Mesenchymal stem cell (in vitro differentiated cells and primary cell): ENCODE results near the gene RMRP.
"Not testable (repeated sequence)": the region's sequence is repeated elsewhere in the genome, so short reads cannot be mapped to it uniquely, and the experiment has no call there.

Experiments used
- DNase-seq: peaks from one replicate; pipeline ENCODE4 v3.0.0-alpha.2; 2013
- H2AFZ ChIP-seq: one replicate; pipeline ENCODE4 v1.6.1; 2013; ENCODE audit warnings: low read depth, mild to moderate bottlenecking, control low read depth, inconsistent platforms, low read length, moderate library complexity
- H2AK5ac ChIP-seq: 2 replicates; pipeline ENCODE4 v1.6.1; 2013; ENCODE audit warnings: low read length, moderate library complexity, mild to moderate bottlenecking, inconsistent platforms; ENCODE audit not compliant: severe bottlenecking
- H2BK120ac ChIP-seq: one replicate; pipeline ENCODE4 v1.6.1; 2013; ENCODE audit warnings: low read depth, mild to moderate bottlenecking, inconsistent platforms, low read length, moderate library complexity
- H2BK12ac ChIP-seq, 2 experiments: one replicate each; pipeline ENCODE4 v1.6.1; 2013; ENCODE audit warnings: inconsistent platforms in 2 of 2, low read length in 2 of 2, mild to moderate bottlenecking in 2 of 2, moderate library complexity in 2 of 2, control low read depth in 1 of 2
- H2BK15ac ChIP-seq: one replicate; pipeline ENCODE4 v1.6.1; 2013; ENCODE audit warnings: mild to moderate bottlenecking, low read depth, inconsistent platforms; ENCODE audit not compliant: poor library complexity, severe bottlenecking
- H2BK5ac ChIP-seq: 2 replicates; pipeline ENCODE4 v1.6.1; 2013; ENCODE audit warnings: low read depth, mild to moderate bottlenecking, low read length, control low read depth, inconsistent platforms; ENCODE audit not compliant: poor library complexity, severe bottlenecking
- H3K14ac ChIP-seq, 2 experiments: one replicate each; pipeline ENCODE4 v1.6.1; 2013; ENCODE audit warnings: inconsistent platforms in 2 of 2, low read length in 2 of 2, control low read depth in 1 of 2, mild to moderate bottlenecking in 1 of 2, moderate library complexity in 1 of 2
- H3K18ac ChIP-seq, 2 experiments: one replicate each; pipeline ENCODE4 v1.6.1; 2013; ENCODE audit warnings: inconsistent platforms in 2 of 2, low read length in 2 of 2, control low read depth in 1 of 2, low read depth in 1 of 2, mild to moderate bottlenecking in 1 of 2
- H3K23ac ChIP-seq, 2 experiments: one replicate each; pipeline ENCODE4 v1.6.1; 2013; ENCODE audit warnings: inconsistent platforms in 2 of 2, low read length in 2 of 2, mild to moderate bottlenecking in 2 of 2, moderate library complexity in 2 of 2, control low read depth in 1 of 2
- H3K27ac ChIP-seq: 2 replicates; pipeline ENCODE4 v1.5.1; 2013; ENCODE audit warnings: mild to moderate bottlenecking, moderate library complexity, low read length, control low read depth, inconsistent platforms; ENCODE audit not compliant: poor library complexity, severe bottlenecking
- H3K27me3 ChIP-seq, 2 experiments: 2 replicates each; pipeline versions ENCODE4 v1.6.1 to v1.7.0; 2013; ENCODE audit warnings: low read length in 2 of 2, mild to moderate bottlenecking in 2 of 2, moderate library complexity in 2 of 2, control low read depth in 1 of 2, inconsistent platforms in 1 of 2; ENCODE audit not compliant: control insufficient read depth in 1 of 2, insufficient read depth in 1 of 2
- H3K36me3 ChIP-seq, 2 experiments: 2 replicates each; pipeline versions ENCODE4 v1.6.1 to v1.7.0; 2013; ENCODE audit warnings: low read length in 2 of 2, control low read depth in 1 of 2, inconsistent platforms in 1 of 2, low read depth in 1 of 2, mild to moderate bottlenecking in 1 of 2; ENCODE audit not compliant: insufficient read depth in 2 of 2, control insufficient read depth in 1 of 2
- H3K4ac ChIP-seq, 2 experiments: one replicate each; pipeline ENCODE4 v1.6.1; 2013; ENCODE audit warnings: inconsistent platforms in 2 of 2, low read length in 2 of 2, mild to moderate bottlenecking in 2 of 2, moderate library complexity in 2 of 2, control low read depth in 1 of 2, low read depth in 1 of 2
- H3K4me1 ChIP-seq: 2 replicates; pipeline ENCODE4 v1.6.1; 2013; ENCODE audit warnings: low read depth, low read length, control low read depth; ENCODE audit not compliant: control insufficient read depth, insufficient read depth
- H3K4me2 ChIP-seq: 2 replicates; pipeline ENCODE4 v1.6.1; 2013; ENCODE audit warnings: low read length, mild to moderate bottlenecking, inconsistent platforms; ENCODE audit not compliant: poor library complexity, severe bottlenecking
- H3K4me3 ChIP-seq, 2 experiments: 2 replicates each; pipeline versions ENCODE4 v1.5.1 to v1.7.0; 2013; ENCODE audit warnings: low read length in 2 of 2, mild to moderate bottlenecking in 2 of 2, control low read depth in 1 of 2, low read depth in 1 of 2; ENCODE audit not compliant: insufficient read depth in 1 of 2
- H3K79me1 ChIP-seq: replicated peaks from 2 replicates; pipeline ENCODE4 v1.6.1; 2013; ENCODE audit warnings: mild to moderate bottlenecking, control low read depth, low read length, inconsistent platforms; ENCODE audit not compliant: poor library complexity, severe bottlenecking
- H3K9ac ChIP-seq: 2 replicates; pipeline ENCODE4 v1.7.0; 2013; ENCODE audit warnings: mild to moderate bottlenecking, low read length, moderate library complexity
- H3K9me3 ChIP-seq: 2 replicates; pipeline ENCODE4 v1.7.0; 2013; ENCODE audit warnings: mild to moderate bottlenecking, low read length; ENCODE audit not compliant: control insufficient read depth
- H4K8ac ChIP-seq: one replicate; pipeline ENCODE4 v1.6.1; 2013; ENCODE audit warnings: inconsistent platforms, mild to moderate bottlenecking, low read length, moderate library complexity
- H4K91ac ChIP-seq: one replicate; pipeline ENCODE4 v1.6.1; 2013; ENCODE audit warnings: mild to moderate bottlenecking, low read length, inconsistent platforms
- WGBS: methylation state at CpG from one replicate; pipeline ENCODE4 v1.1.7; 2013; ENCODE audit warnings: mixed read lengths; 5-methylcytosine and 5-hydroxymethylcytosine counted together

Gene RMRP

DNA sequence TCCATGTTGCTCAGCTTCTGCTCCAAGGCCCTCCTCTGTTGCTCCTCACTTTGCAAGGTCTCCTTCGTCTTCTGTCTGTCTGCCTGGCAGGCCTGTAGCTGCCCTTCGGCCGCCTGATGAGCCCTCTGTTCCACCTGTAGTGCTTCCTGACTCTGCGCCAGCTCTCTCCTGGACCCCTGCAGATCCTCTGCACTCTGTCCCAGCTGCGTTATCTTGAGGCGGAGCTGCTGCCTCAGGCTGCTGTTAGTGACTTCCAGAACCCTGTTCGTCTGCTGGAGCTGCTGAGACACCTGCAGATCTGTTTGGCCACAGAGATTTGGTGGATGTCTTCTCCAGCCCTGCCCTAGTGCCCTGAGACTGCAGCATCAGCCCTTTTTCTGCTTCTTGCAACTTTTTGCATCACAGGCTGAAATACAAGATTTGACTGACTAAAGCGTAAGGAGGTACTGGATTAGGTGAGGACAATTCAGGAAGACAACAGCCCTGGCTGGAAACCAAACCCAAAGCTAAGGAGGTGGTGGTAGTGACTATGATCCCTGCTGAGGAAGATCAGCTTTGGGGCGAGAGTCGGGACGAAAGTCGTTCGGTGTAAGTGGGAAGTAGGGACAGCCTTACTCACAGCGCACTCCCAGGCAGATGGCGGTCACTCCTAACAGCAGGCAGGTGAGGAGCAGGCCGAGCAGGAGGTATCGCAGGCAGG is 41.7 kb downstream of the RMRP start:
- Histone ChIP-seq H3K23ac (no peak overlapping the region), H3K27me3 (peaks cover 0 to 58% of the 10 kb centered on the region in 2 experiments), H2AFZ (no peak overlapping the region), H2BK15ac (no peak overlapping the region), H4K8ac (no peak overlapping the region), H2AK5ac (no peak overlapping the region), H3K9me3 (no peaks in the 10 kb centered on the region), H2BK5ac (no peak overlapping the region), H2BK120ac (no peak overlapping the region), H3K14ac (no peak overlapping the region), H3K4me1 (peaks cover 7% of the 10 kb centered on the region), H3K4me2 (no peak overlapping the region), H2BK12ac (no peak overlapping the region), H3K79me1 (no peaks in the 10 kb centered on the region), H3K4me3 (peak overlapping the region in 1 of 2 experiments; percentile 76), H3K36me3 (peaks cover 0 to 3% of the 10 kb centered on the region in 2 experiments), H3K4ac (no peak overlapping the region), H3K18ac (no peak overlapping the region), H3K9ac (peak overlapping the region; percentile 89), H3K27ac (no peak overlapping the region), H4K91ac (no peak overlapping the region)
- DNase-seq = no peak
- 47% methylated on average over 17 of the region's 17 CpGs for WGBS

DNA sequence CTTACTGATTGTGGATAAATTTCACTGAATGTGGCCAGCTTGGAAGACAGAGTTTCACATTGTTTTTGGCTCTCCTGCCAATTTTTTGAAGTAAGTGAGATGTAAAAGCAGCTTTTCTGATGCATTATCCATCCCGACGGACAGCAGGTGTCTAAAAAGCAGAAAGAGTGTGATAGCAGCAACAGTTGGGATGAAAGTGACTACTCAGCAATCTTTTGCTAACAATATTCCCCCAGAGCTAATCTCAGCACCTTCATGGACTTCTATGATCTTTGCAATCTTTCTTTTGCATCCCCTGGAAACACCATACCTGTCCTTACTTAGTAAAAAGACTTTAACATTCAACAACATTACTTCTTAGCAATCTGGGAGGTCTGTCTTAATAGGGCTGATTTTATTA is 45.0 kb downstream of the RMRP start:
- no peak overlapping the region for H3K4me2 ChIP-seq
- H3K23ac ChIP-seq = no peak overlapping the region
- no peak overlapping the region for H3K9ac ChIP-seq
- H3K27me3 ChIP-seq = peaks cover 0 to 39% of the 10 kb centered on the region in 2 experiments
- H3K36me3 ChIP-seq = peaks cover 26 to 30% of the 10 kb centered on the region in 2 experiments
- peaks cover 3% of the 10 kb centered on the region for H3K79me1 ChIP-seq
- H3K4me3 ChIP-seq = no peak overlapping the region
- H2AFZ ChIP-seq = no peak overlapping the region
- H4K91ac ChIP-seq = no peak overlapping the region
- no peak overlapping the region for H2BK15ac ChIP-seq
- no peak for DNase-seq
- H3K4me1 ChIP-seq = peaks cover 7% of the 10 kb centered on the region
- no peak overlapping the region for H3K14ac ChIP-seq
- H3K9me3 ChIP-seq = no peaks in the 10 kb centered on the region
- no peak overlapping the region for H2BK12ac ChIP-seq
- 77% methylated on average over 2 of the region's 2 CpGs for WGBS
- no peak overlapping the region for H2BK120ac ChIP-seq
- no peak overlapping the region for H3K27ac ChIP-seq
- no peak overlapping the region for H4K8ac ChIP-seq
- no peak overlapping the region for H3K18ac ChIP-seq
- H2BK5ac ChIP-seq = no peak overlapping the region
- no peak overlapping the region for H2AK5ac ChIP-seq
- no peak overlapping the region for H3K4ac ChIP-seq

DNA sequence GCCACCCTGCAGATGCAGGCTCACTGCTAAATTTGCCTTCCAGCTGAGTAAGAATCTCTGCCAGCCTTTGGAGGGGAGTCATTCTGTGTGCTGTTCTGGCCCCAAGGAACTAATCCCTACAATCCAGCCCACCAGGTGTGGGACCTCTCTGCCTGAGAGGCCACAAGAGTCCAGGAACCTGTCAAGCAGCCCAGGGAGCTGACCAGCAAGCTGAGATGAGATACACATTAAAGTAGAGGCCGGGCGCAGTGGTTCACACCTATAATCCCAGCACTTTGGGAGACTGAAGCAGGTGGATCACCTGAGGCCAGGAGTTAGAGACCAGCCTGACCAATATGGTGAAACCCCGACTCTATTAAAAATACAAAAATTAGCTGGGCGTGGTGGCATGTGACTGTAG is 45.8 kb downstream of the RMRP start:
- H2BK5ac ChIP-seq, H3K18ac ChIP-seq, H4K8ac ChIP-seq, H2BK15ac ChIP-seq, H3K23ac ChIP-seq, H3K27ac ChIP-seq, DNase-seq, H4K91ac ChIP-seq, H3K4ac ChIP-seq, H3K4me2 ChIP-seq, H2AFZ ChIP-seq, H3K9me3 ChIP-seq, H3K4me3 ChIP-seq, H3K9ac ChIP-seq, H3K14ac ChIP-seq, H2AK5ac ChIP-seq, H2BK120ac ChIP-seq, H2BK12ac ChIP-seq, H3K4me1 ChIP-seq: not testable (repeated sequence)
- Histone ChIP-seq H3K79me1 (peaks cover 10% of the 10 kb centered on the region), H3K27me3 (peaks cover 0 to 31% of the 10 kb centered on the region in 2 experiments), H3K36me3 (peaks cover 32 to 37% of the 10 kb centered on the region in 2 experiments)
- 81% methylated on average over 4 of the region's 4 CpGs for WGBS

DNA sequence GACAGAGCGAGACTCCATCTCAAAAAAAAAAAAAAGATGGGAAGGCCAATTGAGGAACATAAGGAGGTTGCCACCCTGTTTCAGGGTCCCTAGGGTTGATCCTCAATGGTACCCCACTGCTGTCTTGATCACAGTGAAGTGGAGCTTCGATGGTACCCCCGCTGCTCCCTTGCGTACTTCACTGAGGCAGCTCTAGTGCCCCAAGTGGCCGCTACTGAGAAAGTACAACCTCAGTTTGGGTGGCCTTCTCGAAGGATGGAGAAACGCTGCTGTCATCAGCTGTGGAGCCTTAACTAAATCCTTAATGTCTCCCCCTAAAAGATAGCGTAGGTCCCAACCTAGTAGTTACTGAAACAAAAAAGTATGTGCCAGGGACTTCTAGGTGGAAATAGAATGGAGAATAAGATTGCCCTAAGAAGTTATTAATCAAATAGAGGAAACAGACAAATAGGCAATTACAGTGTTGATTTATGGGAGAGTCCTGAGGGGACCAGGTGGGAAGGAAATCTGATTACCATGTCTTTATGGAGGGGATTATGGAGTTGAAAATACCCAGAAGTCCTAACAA is 46.5 kb downstream of the RMRP start:
- H3K9ac ChIP-seq = no peak overlapping the region
- no peak overlapping the region for H2BK5ac ChIP-seq
- no peak overlapping the region for H2BK15ac ChIP-seq
- no peak overlapping the region for H4K91ac ChIP-seq
- H4K8ac ChIP-seq = no peak overlapping the region
- H2BK120ac ChIP-seq = no peak overlapping the region
- 26% methylated on average over 8 of the region's 8 CpGs for WGBS
- peaks cover 32 to 41% of the 10 kb centered on the region in 2 experiments for H3K36me3 ChIP-seq
- no peak overlapping the region for H3K4me3 ChIP-seq
- DNase-seq = peak; percentile 54
- H3K27ac ChIP-seq = no peak overlapping the region
- no peak overlapping the region for H3K23ac ChIP-seq
- H3K18ac ChIP-seq = no peak overlapping the region
- H3K79me1 ChIP-seq = peaks cover 16% of the 10 kb centered on the region
- H3K4me2 ChIP-seq = no peak overlapping the region
- H3K27me3 ChIP-seq = peaks cover 0 to 25% of the 10 kb centered on the region in 2 experiments
- no peak overlapping the region for H3K14ac ChIP-seq
- peaks cover 7% of the 10 kb centered on the region for H3K4me1 ChIP-seq
- H3K9me3 ChIP-seq = no peaks in the 10 kb centered on the region
- H2AFZ ChIP-seq = no peak overlapping the region
- no peak overlapping the region for H3K4ac ChIP-seq
- H2AK5ac ChIP-seq = no peak overlapping the region
- no peak overlapping the region for H2BK12ac ChIP-seq
